GM21381 (cell line): ENCODE data around the gene PTCHD1.

ENCODE experiments used
- ATAC-seq: cut with Tn5 transposase; IDR thresholded peaks from one replicate; pipeline ENCODE4 v1.9.1; 2021; ENCODE audit warnings: mild to moderate bottlenecking, moderate library complexity; ENCODE audit not compliant: unreplicated experiment

Gene PTCHD1

GRCh38 chrX:23334848-23335599, at the start of gene PTCHD1:
TSS of gene PTCHD1 (plus strand) at chrX:23334849. CDS start at chrX:23334876, 27 bp downstream.
- ATAC-seq: no peak

DNA sequence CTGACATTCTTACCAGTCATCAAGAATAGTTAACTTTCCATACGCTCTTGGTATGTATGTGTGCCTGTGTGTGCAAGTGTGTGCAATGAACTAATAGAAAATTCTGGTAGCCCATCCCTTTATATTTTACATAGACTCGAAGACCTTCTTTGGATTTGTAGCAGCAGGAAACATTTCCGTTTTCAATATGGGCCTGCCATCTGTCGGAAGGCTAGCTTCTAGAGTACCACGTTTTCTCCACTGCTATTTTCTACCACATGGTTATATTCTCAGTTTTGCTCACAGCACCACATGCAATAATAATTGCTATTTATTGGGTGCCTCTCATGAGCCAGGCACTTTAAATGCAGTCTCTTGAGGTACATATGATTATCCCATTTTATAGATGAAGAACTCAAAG, 47.9 kb upstream of the PTCHD1 start:
- ATAC-seq: no peak

DNA sequence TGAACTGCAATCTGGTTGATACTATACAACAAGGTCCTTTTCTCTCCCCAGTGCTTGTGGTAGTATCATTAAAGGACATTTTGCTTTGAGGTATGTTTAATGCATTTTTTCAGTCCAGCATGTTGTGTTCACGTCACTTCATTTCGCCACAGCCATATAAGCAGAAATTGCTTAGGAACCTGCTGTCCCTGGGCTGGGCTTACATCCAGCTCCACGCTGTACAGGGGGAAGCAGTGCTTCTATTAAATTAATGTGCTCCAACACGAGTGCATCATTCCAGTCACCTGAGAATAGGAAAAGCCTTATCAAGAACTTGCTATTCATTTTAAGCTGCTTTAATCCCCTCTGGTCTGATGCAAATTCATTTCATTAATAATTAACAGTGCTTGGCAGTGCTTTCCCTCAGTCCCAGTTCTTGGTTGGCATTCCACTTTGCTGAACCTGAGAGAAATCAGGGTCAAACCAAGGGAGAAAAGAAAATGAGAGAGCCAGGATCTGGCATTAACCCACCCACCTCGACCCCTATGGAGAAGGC, 47.4 kb upstream of the PTCHD1 start:
- no peak for ATAC-seq

DNA sequence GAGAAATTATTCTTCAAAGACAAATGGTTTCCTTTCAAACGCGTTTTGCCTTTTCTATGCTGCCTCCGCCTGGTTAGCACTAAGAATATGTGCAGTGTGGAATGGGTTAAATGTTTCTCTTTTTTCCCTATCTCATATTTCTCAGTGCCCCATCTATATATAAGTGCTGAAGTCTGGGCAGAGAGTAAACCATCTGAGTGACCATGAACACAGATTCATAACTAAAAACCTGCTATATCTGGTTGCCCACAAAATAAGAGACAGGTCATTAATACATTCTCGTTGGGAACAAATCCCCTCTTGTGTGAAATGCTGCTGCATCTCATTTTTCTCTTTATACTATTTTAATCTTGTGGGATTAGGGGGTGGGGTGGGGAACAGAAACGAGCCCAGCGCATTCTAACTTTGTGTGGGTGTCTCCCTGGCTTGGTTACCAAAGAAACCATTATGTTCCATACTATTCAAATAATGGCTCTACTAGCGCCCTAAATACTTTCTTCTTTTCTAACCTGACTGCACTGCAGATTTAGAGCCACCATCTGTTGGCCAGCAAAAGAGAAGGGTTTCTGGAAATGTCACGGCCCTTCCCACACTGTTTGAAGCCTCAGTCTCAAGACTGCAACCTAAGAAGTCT, 42.2 kb upstream of the PTCHD1 start:
- no peak for ATAC-seq

DNA sequence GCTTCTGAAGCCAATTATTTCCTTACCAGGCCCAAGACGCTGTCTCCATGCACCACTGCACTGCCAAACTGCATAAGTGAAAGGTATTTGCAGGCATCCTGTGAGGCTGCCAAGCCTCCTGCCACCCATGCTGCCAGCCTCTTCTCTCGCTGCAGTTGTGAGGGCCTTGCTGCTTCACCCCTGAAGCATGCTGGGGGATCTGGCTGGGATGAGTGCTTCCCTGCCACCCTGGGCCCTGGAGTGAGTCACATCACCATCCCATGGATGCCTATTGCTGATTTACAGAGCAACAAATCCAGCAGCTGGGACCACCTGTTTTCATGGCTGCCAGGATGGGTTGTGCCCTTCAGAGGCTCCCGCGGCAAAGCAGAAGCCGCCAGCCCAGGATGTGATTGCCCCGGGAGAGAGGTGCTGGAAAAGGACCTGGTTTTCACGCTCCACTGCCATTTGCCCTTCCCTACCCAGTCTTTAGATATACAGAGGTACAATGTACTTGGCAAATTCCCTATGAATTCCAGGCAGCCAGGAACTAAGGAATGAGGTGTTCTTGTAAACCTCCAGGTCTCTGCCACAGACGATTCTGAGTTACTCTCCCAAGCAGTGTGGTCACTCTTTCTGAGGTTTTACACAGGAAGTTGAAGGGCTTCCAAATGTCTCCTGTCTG, 41.5 kb upstream of the PTCHD1 start:
- ATAC-seq: no peak

DNA sequence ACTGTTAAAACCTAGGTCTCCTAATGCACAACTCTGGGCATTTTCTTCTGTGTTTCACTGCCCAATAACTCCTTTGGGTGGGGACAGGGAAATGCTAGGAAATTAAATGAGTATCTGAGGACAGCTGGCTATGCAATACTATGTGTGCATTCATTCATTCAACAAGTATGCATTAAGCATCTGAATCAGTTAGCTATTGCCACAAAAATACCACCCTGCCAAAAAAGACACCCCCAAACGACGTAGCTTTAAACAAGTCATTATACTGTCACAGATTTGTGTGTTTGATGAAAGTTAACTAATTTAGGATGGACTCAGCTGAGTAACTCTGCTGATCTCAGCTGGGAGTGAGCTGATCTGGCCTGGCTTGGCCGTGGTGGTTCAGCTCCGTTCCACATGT, 29.8 kb upstream of the PTCHD1 start:
- no peak for ATAC-seq

DNA sequence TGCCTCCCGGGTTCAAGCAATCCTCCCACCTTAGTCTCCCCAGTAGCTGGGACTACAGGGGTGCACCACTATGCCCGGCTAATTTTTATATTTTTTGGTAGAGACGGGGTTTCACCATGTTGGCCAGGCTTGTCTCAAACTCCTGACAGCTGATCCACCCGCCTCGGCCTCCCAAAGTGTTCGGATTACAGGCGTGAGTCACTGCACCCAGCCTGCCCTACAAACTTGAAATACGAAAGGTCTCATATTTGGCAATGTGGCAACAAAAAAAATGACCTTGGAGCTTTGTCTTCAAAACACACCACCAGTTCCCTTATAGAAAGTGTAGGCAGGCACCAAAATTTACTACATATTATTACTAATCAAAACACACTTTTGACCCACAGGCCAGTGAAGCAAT, 22.9 kb upstream of the PTCHD1 start:
- ATAC-seq: no peak

DNA sequence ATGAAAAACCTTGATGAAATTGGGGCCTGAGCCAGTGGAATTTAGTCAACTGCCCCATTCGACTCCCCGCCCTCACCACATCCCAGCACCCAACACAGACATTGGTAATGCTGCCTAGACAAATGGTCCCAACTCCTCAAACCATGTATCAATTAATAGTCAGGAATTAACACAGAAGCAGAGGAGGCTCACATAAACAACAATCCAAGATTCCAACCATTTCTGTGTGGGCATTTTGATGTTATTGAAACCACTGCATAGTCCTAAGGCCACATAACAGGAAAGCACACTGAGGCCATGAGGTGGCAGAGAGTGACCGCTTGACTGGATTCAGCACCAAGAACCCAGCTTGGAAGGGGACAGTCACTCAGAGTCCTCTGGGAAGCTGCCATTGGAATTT, 22.5 kb upstream of the PTCHD1 start:
- no peak for ATAC-seq

DNA sequence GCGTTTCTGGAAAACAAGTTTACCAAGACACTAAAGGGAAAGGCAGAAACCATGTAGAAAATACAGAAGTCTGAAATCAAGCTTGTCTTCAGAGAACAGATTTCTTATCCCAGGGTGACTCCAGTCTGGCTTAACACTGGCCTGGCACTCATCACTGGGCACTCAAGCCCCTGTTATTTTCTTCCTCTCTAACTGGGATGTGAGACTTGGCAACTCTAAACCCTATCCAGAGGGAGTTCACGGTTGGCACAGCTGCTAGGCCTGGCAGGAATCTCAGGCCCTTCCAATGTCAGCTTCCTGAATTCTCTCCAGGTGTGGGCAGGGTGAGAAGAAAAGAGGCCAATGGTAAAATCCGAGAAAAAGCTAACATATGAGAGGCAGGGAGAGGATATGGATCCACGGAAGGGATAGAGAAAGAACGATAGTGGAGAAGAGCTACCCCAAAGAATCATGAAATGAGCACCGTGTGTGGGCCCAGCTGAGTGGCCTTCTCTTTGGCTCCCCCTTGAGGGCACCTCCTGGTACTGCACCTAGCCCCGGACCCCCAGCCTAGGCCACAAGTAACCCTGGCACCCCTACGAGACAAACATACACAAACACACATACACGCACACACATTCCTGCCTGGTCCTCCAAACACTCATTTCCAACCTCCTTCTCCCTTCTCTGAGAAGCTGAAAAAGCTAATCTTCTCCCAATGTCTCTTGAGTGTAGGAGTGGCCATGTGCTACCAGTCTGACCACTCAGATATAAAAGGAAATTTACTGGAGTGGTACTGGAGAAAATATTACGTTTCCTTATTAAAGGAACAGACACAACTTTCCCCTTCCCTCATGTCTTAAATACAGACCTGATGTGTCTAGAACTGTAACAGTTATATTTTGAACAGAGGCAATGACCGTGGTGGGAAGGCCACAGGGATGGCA, 16.6 kb upstream of the PTCHD1 start:
- ATAC-seq: peak; percentile 66

GRCh38 chrX:23327104-23327503, 7.5 kb upstream of the PTCHD1 start:
- no peak for ATAC-seq

GRCh38 chrX:23331701-23332100, 2.9 kb upstream of the PTCHD1 start:
- no peak for ATAC-seq

DNA sequence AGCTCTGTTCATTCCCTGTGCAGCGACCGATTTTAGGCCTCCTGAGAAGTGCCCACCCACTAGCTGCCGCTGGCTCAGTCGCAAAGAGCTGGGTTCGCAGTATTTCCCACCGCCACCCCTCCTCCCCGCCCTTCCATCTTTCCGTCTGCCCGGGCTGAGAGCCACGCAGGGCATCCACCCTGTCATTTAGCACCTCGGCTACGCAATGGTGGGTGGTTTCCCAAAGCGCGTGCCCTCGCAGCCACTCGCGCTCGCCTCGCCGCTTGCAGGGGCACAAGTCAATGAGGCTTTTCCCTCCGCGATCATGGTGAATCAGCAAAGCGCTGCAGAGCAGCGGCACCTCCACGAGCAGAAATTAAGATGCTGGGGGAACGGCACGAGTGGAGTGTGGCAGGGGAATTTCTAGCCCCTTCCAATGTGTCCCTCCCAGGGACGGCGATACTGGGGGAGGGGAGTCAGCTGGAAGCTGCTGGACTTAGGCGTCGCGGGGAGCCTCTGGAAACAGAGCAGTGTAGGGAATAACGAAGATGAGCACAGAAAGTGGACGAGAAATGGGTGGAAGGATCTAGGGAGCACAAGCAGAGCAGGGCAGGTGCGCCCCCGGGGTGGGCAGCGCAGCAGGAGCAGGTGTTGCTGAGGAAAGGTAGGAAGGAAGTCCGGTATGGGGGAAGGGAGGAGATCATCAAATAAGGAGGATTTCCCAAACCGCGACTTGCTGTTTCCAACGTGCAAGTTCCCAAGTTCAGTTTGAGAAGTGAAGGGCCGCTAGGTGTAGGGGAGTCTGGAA, 2.4 kb upstream of the PTCHD1 start:
- ATAC-seq: no peak

DNA sequence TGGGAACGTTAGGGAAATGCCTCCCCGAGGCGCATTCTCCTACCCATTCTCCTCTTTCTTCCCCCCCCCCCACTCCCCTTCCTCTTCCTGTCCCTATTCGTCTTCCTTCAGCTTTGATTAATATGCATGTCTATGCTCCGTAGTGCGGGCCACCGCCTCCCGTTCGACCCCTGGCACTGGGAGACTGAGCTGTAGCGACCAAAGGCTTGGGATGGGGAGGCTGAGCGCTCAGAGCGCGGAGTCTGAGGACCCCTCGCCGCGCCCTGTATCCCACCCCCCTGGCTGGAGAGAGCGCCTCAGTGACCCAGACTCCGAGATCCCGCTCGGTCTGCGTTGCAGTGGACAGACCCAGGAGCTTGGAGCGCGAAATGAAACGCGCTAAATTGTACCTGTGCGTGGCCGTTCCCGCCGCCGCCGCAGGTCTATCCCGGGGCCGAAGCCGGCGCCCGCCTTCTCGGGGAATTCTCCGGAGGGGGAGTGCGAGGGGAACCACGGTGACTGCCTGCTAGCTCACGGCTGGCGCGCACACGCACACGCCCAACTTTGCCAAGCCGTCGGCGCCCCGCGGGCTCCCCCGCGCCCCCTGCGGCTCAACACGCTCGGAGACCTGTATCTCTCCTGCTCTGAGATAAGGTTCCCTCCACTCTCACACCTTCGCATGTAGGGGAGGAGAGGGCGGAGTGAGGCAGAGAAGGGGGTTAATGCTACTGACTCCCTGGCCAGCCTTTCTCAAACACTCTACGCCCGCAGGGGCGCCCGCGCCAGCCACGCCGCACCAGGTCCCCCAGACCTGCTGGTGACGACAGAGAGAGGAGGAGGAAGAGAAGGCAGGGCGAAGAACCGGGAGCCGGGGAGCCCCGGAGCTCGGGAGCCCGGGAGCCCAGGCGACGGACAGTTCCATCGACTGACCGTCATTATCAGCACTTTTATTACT, 1.5 kb upstream of the PTCHD1 start:
- ATAC-seq: no peak

GRCh38 chrX:23333842-23334520, 668 bp upstream of the PTCHD1 start:
- no peak for ATAC-seq

DNA sequence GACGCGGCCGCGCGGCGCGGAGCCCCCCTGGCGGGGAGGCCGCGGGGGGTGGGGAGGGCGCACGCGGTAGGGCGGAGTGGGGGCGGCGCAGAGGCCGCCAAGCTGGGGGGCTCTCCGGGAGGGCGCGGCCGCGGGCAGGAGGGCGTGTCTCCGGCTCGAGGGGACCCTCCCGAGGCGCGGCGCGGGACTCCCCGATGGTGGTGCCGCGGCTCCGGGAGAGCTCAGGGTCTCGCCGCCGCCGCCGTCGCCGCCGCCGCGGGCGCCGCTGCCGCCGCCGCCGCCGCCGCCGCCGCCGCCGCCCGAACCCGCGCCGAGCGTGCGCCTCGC, 165 bp upstream of the PTCHD1 start:
- no peak for ATAC-seq

GRCh38 chrX:23338334-23338733, 3.7 kb downstream of the PTCHD1 start:
- ATAC-seq: no peak

DNA sequence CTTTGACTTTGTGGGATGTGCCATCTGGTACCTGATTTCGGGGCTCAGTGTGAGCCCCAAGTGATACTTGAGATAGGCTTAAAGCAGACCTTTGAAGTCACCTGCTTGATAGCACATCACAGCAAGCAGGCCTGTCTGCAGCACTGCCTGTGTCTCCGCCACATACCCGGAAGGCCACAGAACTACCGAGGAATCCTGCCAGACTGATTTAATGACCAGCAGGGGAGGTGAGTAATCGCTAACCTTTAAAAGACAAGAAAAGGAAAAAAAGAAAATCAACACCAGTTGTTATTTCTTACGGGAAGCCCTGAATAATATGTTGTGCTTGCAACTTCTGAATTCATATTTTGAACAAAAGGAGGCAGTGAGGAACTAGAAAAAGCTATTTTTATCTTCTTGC, 6.8 kb downstream of the PTCHD1 start:
- no peak for ATAC-seq

DNA sequence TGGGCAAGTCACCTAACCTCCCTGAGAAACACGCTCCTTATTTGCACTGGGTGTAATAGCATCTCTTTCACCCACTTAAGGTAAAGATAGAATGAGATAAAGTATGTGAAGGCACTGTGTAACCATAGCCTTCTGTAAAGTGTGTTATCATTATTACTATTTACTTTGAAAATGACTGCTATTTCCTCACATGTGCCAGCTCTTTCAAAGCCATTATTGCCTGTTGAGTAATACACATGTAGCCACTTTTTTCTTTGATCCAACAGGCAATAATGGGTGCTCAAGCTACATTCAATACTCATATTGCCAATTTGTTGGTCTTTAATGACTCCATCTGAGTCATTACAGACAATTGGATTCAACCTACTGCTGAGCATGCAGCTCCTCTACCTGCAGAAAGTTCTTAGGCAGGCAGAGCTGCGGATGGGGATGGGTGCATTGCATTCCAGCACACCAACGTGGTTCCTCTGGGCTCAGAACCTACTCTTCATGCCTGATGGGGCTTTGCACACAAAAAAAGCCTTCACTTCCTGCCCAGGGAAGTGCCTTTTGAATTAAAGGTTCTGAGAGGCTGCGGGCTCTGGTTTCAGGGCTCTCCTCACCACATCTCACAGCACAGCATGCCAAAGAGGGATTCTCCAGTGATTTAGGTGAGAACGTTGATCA, 9.7 kb downstream of the PTCHD1 start:
- ATAC-seq: no peak
